Small intestine (tissue), 16 donors: Measurements from ENCODE around the gene SEPTIN10. TPM values are rescaled to one million over a fixed set of nuclear protein-coding genes. Genes with fewer than 3 reads are reported as not detected.
A peak's percentile ranks its signal among the peaks of the same experiment; 100 is the strongest.

Experiments used
- DNase-seq, 2 donors: peaks; one replicate each; pipeline versions ENCODE4 v3.0.0 to v3.0.0-alpha.2; 2013
- FAIRE-seq: peaks from 2 replicates; lab custom pipeline; 2012; peaks lifted over from hg19 to GRCh38; lab: Jason Lieb, UNC
- H3K27ac ChIP-seq, 3 donors: one replicate each; pipeline ENCODE4 v1.5.1; 2013; ENCODE audit warnings: low read length in 2 of 3, mild to moderate bottlenecking in 2 of 3, control low read depth in 1 of 3, inconsistent platforms in 1 of 3, low read depth in 1 of 3, moderate library complexity in 1 of 3
- H3K27me3 ChIP-seq, 3 donors: one replicate each; pipeline ENCODE4 v1.6.1; 2013; ENCODE audit warnings: low read length in 3 of 3, inconsistent platforms in 1 of 3; ENCODE audit not compliant: control insufficient read depth in 3 of 3, insufficient read depth in 3 of 3
- H3K36me3 ChIP-seq, 3 donors: one replicate each; pipeline ENCODE4 v1.6.1; 2013; ENCODE audit warnings: low read length in 3 of 3, inconsistent platforms in 1 of 3, low read depth in 1 of 3, mild to moderate bottlenecking in 1 of 3, moderate library complexity in 1 of 3; ENCODE audit not compliant: control insufficient read depth in 3 of 3, insufficient read depth in 2 of 3
- H3K4me1 ChIP-seq, 3 donors: one replicate each; pipeline ENCODE4 v1.6.1; 2013; ENCODE audit warnings: low read length in 2 of 3, inconsistent platforms in 1 of 3, low read depth in 1 of 3, mild to moderate bottlenecking in 1 of 3, moderate library complexity in 1 of 3; ENCODE audit not compliant: control insufficient read depth in 3 of 3, insufficient read depth in 2 of 3
- H3K4me3 ChIP-seq, 3 donors: one replicate each; pipeline ENCODE4 v1.5.1; 2013; ENCODE audit warnings: low read length in 3 of 3, control low read depth in 1 of 3, inconsistent platforms in 1 of 3, low read depth in 1 of 3, mild to moderate bottlenecking in 1 of 3, moderate library complexity in 1 of 3
- H3K9me3 ChIP-seq, 2 donors: one replicate each; pipeline ENCODE4 v1.6.1; 2013; ENCODE audit warnings: low read depth in 1 of 2, low read length in 1 of 2; ENCODE audit not compliant: control insufficient read depth in 2 of 2, insufficient read depth in 1 of 2
- WGBS, 3 donors: extraction: QIAGEN DNeasy Blood & Tissue Kit; methylation state at CpG; one replicate each; pipeline ENCODE4 v1.1.7; 2013; 5-methylcytosine and 5-hydroxymethylcytosine counted together
- long read RNA-seq, 10 donors: transcript quantifications; one replicate each; lab custom pipeline, GENCODE V29; 2026
- polyA plus RNA-seq, 4 donors: library from polyadenylated mRNA; stranded (reverse) in 3 of 4; unstranded in 1 of 4; fragments of 200-250 nt in 3 of 4; fragments of 120-200 nt in 1 of 4; gene quantifications; one replicate each; pipeline versions ENCODE4 v1.2.1 to v1.2.3, GENCODE V29; 2013
- donor health status: healthy with polysubstance abuse.
- donor health status: control.
- donor health status: control.
- donor health status: Bipolar disorder and iron deficiency.
- donor health status: healthy.

Gene SEPTIN10
- polyA plus RNA-seq = 10 to 100 TPM; 24.0 to 50.9 (median 28.8) TPM
- long read RNA-seq, donor 1 = 0 reads
- long read RNA-seq, donor 2, partial matches to known transcripts = 0 of 4 reads
- long read RNA-seq, donor 2, other reads (novel, unspliced or antisense) = 0 of 4 reads
- long read RNA-seq, donor 3, partial matches to known transcripts = 0 of 1 reads
- long read RNA-seq, donor 3, other reads (novel, unspliced or antisense) = 0 of 1 reads
- long read RNA-seq, donor 4 = 0 reads
- long read RNA-seq, donor 5 = 0 reads
- long read RNA-seq, donor 6, partial matches to known transcripts = 0 of 5 reads
- long read RNA-seq, donor 6, other reads (novel, unspliced or antisense) = 0 of 5 reads
- long read RNA-seq, donor 7 = 0 reads
- long read RNA-seq, donor 8, partial matches to known transcripts = 0 of 2 reads
- long read RNA-seq, donor 8, other reads (novel, unspliced or antisense) = 0 of 2 reads
- long read RNA-seq, donor 9, partial matches to known transcripts = 0 of 2 reads
- long read RNA-seq, donor 9, other reads (novel, unspliced or antisense) = 0 of 2 reads
- long read RNA-seq, donor 10, transcript SEPT10-202 (11 exons, 3,071 nt) = major isoform, 7 of 39 reads
- long read RNA-seq, donor 10, partial matches to known transcripts = 28 of 39 reads
- long read RNA-seq, donor 10, other reads (novel, unspliced or antisense) = 0 of 39 reads

GRCh38 chr2:109613922-109614714 is at the start of gene SEPTIN10, which contains the start of gene SOWAHC:
Gene SEPTIN10, minus strand, starts transcription at chr2:109613966. Its CDS starts 139 bp downstream, at chr2:109613827.
Gene SOWAHC, plus strand, starts transcription at chr2:109614364. Its CDS starts 126 bp downstream, at chr2:109614490.
- peaks cover 0 to 8% (median 0%) of the 10 kb centered on the region in 3 donors for H3K36me3 ChIP-seq
- FAIRE-seq (no peak), DNase-seq (peak; percentile 96 to 99)
- H3K27me3 ChIP-seq = peaks cover 0 to 9% (median 0%) of the 10 kb centered on the region in 3 donors
- 2 to 3% (median 2%) methylated on average over 37 to 104 of the region's 104 CpGs for WGBS, 3 donors
- peaks cover 1 to 27% (median 3%) of the 10 kb centered on the region in 3 donors for H3K4me1 ChIP-seq
- peak within 1 kb of the TSS; percentile 92 to 98 (median 96) for H3K27ac ChIP-seq
- no peaks in the 10 kb centered on the region for H3K9me3 ChIP-seq
- peak within 1 kb of the TSS; percentile 72 to 83 (median 81) for H3K4me3 ChIP-seq

- Histone ChIP-seq H3K4me1 (peaks cover 0 to 5% (median 0%) of the 10 kb centered on the region in 3 donors), H3K4me3 (no peak overlapping the region), H3K9me3 (no peaks in the 10 kb centered on the region), H3K27me3 (no peaks in the 10 kb centered on the region), H3K27ac (no peak overlapping the region), H3K36me3 (no peaks in the 10 kb centered on the region)
- DNase-seq = peak in 1 of 2 donors; percentile 39
- FAIRE-seq = no peak
These were observed 49.1 kb upstream of the SEPTIN10 start for GRCh38 chr2:109662889-109663288.

DNA sequence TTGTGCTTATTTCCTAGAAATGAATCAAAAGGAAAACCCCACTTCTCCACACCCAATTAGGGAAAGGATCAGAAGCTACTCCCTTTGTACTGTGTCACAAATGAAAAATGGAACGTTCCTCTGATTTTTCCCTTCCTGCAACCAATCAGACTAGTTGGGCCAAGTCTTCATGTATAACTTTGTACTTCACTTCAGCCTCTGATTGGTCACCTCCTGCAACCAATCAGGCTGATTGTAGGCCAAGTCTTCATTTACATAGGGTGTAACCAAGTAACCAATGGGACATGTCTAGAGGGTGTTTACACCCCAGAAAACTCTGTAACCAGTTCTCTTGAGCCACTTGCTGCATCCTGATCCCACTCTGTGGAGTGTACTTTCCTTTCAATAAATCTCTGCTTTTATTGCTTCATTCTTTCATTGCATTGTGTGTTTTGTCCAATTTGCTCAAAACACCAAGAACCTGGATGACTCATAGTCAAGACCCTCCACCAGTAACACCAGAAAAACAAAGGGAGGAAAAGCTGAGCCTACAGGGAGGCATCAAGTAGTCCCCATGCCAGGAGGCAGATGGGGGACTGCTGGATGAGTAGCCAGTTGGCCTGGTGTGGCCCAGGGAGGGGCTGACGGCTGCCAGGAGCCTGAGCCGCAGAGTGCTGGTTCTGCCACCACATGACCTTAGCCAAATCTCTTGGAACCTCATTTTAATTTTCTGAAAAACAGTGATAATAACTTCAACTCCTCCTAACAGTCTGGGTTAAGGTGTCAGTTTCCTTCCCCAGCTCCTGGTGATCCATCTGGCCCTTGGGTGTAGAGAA is 46.5 kb upstream of the SEPTIN10 start:
- Histone ChIP-seq H3K36me3 (no peaks in the 10 kb centered on the region), H3K9me3 (no peaks in the 10 kb centered on the region), H3K4me1 (peaks cover 0 to 5% (median 0%) of the 10 kb centered on the region in 3 donors), H3K27ac (no peak overlapping the region), H3K27me3 (no peaks in the 10 kb centered on the region), H3K4me3 (no peak overlapping the region)
- DNase-seq (no peak), FAIRE-seq (no peak)
- 82 to 89% (median 87%) methylated on average over 3 of the region's 3 CpGs for WGBS, 3 donors

GRCh38 chr2:109659396-109660045 is 45.8 kb upstream of the SEPTIN10 start:
- Histone ChIP-seq H3K27me3 (no peaks in the 10 kb centered on the region), H3K36me3 (no peaks in the 10 kb centered on the region), H3K4me1 (peaks cover 0 to 5% (median 0%) of the 10 kb centered on the region in 3 donors), H3K9me3 (no peaks in the 10 kb centered on the region), H3K4me3 (no peak overlapping the region), H3K27ac (no peak overlapping the region)
- FAIRE-seq (no peak), DNase-seq (no peak)
- WGBS, 3 donors = 76 to 84% (median 77%) methylated on average over 9 of the region's 9 CpGs

- DNase-seq (no peak), FAIRE-seq (no peak)
- no peak overlapping the region for H3K4me3 ChIP-seq
- no peaks in the 10 kb centered on the region for H3K36me3 ChIP-seq
- H3K27me3 ChIP-seq = no peaks in the 10 kb centered on the region
- no peaks in the 10 kb centered on the region for H3K4me1 ChIP-seq
- WGBS, 3 donors = 79 to 93% (median 91%) methylated on average over 3 of the region's 3 CpGs
- no peaks in the 10 kb centered on the region for H3K9me3 ChIP-seq
- no peak overlapping the region for H3K27ac ChIP-seq
These were observed 41.5 kb upstream of the SEPTIN10 start for GRCh38 chr2:109655287-109655686.

DNA sequence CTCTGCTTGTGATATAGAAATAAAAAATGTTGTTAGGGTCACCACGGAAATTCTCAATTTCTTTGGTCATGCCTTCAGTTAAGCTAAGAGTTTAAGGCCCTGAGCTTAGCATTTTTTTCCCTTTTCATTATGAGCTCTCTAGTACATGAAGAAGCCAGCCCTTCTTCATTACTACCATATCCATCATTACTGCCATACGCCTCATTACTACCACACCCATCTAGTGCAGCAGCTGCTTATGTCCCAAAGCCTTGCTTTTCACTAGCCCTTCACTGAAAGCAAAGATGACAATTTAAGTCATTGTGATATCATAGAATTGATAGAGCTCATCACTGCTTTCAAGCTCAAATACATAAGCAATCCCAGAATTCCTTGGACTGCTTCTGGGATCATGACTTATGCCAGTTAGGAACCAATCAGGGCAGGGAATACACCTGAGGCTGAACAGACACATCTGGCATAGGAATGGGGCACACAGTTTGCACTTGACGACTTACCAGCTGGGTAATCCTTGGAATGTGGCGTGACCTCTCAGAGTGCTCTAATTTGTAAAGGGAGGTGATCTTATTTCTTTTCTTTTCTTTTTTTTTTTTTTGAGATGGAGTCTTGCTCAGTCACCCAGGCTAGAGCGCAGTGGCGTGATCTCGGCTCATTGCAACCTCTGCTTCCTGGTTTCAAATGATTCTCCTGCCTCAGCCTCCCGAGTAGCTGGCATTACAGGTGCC is 40.7 kb upstream of the SEPTIN10 start:
- no peaks in the 10 kb centered on the region for H3K27me3 ChIP-seq
- no peaks in the 10 kb centered on the region for H3K36me3 ChIP-seq
- H3K27ac ChIP-seq = no peak overlapping the region
- H3K4me3 ChIP-seq = no peak overlapping the region
- H3K4me1 ChIP-seq = no peaks in the 10 kb centered on the region
- DNase-seq (no peak), FAIRE-seq (no peak)
- 84 to 92% (median 90%) methylated on average over 8 of the region's 8 CpGs for WGBS, 3 donors
- no peaks in the 10 kb centered on the region for H3K9me3 ChIP-seq
